Gastrocnemius medialis (tissue), 4 donors: ENCODE results near the gene TMF1. TPM values are rescaled to one million over a fixed set of nuclear protein-coding genes. Genes with fewer than 3 reads are reported as not detected.

Experiments used
- ATAC-seq, 2 donors: fragments of 150-250 bp; one replicate each; pipeline ENCODE4 v1.9.1; 2016
- DNase-seq, 2 donors: peaks; one replicate each; pipeline ENCODE4 v3.0.0-alpha.2; 2019
- H3K27ac ChIP-seq, 4 donors: fragments of 200-600 bp; sonication (generic); 1 replicate in 1 of 4; 2 replicates in 3 of 4; pipeline ENCODE4 v1.5.1; 2016 to 2018; ENCODE audit warnings: mild to moderate bottlenecking in 2 of 4, moderate library complexity in 1 of 4
- H3K27me3 ChIP-seq, 3 donors: fragments of 200-600 bp; sonication (generic) in 2 of 3; 1 replicate in 1 of 3; 2 replicates in 2 of 3; pipeline versions ENCODE4 v1.5.1 to v1.6.0; 2016 to 2019; ENCODE audit warnings: mild to moderate bottlenecking in 1 of 3, moderate library complexity in 1 of 3
- H3K36me3 ChIP-seq, 2 donors: fragments of 200-600 bp; sonication (generic) in 1 of 2; one replicate each; pipeline ENCODE4 v1.5.1; 2017 to 2018
- H3K4me1 ChIP-seq, 2 donors: fragments of 200-600 bp; sonication (generic) in 1 of 2; one replicate each; pipeline ENCODE4 v1.5.1; 2016 to 2017; ENCODE audit warnings: mild to moderate bottlenecking in 2 of 2
- H3K4me3 ChIP-seq, 4 donors: fragments of 200-600 bp; sonication (generic) in 3 of 4; 1 replicate in 1 of 4; 2 replicates in 3 of 4; pipeline ENCODE4 v1.5.1; 2016 to 2019; ENCODE audit warnings: mild to moderate bottlenecking in 2 of 4
- H3K9me3 ChIP-seq, 3 donors: fragments of 200-600 bp; sonication (generic) in 2 of 3; 1 replicate in 1 of 3; 2 replicates in 2 of 3; pipeline ENCODE4 v1.5.1; 2016 to 2019
- CTCF ChIP-seq, 5 experiments: fragments of 450-650 bp in 3 of 5; fragments of 200-600 bp in 2 of 5; sonication (generic) in 2 of 5; IDR thresholded peaks in 4 of 5; conservative IDR thresholded peaks in 1 of 5; 1 replicate in 4 of 5; 2 replicates in 1 of 5; pipeline ENCODE4 v1.5.1; 2016 to 2019; ENCODE audit warnings: antibody characterized with exemption in 5 of 5, mild to moderate bottlenecking in 3 of 5, moderate library complexity in 3 of 5
- POLR2A ChIP-seq, 2 donors: fragments of 450-650 bp; IDR thresholded peaks; one replicate each; pipeline ENCODE4 v1.6.1; 2017; ENCODE audit warnings: antibody characterized with exemption in 2 of 2, mild to moderate bottlenecking in 2 of 2, moderate library complexity in 2 of 2
- in situ Hi-C, 4 donors: fragments of 200-750 bp; cut with MboI; loops; one replicate each; pipeline versions ENCODE4 v1.15.0 to v1.8.0; 2017; ENCODE audit warnings: low sequenced_read_pairs in 4 of 4
- intact Hi-C: fragments of 100-400 bp; cut with DNase I; formaldehyde crosslinking; loops from one replicate; pipeline ENCODE4 v1.15.1; 2023; ENCODE audit warnings: low total_unique reads
- total RNA-seq, 4 donors: library from RNA; depleted of rRNA; stranded (reverse); fragments of >200 nt; gene quantifications; one replicate each; pipeline versions ENCODE4 v1.1.0 to v1.2.3, GENCODE V29; 2016

The TMF1 gene
- total RNA-seq, 4 donors from 2014 or later: 27.0 to 49.6 (median 33.5) TPM

GRCh38 chr3:68987322-68987721 lies 64.8 kb downstream of the TMF1 start:
- no peak for ATAC-seq

GRCh38 chr3:68986496-68987208 lies 65.5 kb downstream of the TMF1 start:
- Histone ChIP-seq H3K36me3 (peaks cover 0 to 78% of the 10 kb centered on the region in 2 donors), H3K9me3 (no peaks in the 10 kb centered on the region), H3K4me1 (no peaks in the 10 kb centered on the region), H3K4me3 (no peak overlapping the region), H3K27me3 (no peaks in the 10 kb centered on the region), H3K27ac (no peak overlapping the region)
- ATAC-seq (no peak), DNase-seq (no peak)
- in situ Hi-C loops (no loop called here), intact Hi-C loops (no loop called here)
- TF ChIP-seq CTCF (IDR thresholded peaks at IDR 0.05 in 4 of 5, conservative IDR thresholded peaks at IDR 0.05 in 1 of 5): no peak
- no peak for TF ChIP-seq POLR2A (IDR thresholded peaks at IDR 0.05)

More at GRCh38 chr3:68987322-68987721, 64.8 kb downstream of the TMF1 start:
- DNase-seq: no peak
- Histone ChIP-seq H3K27me3 (no peaks in the 10 kb centered on the region), H3K4me3 (no peak overlapping the region), H3K36me3 (peaks cover 0 to 72% of the 10 kb centered on the region in 2 donors), H3K9me3 (no peaks in the 10 kb centered on the region), H3K27ac (no peak overlapping the region), H3K4me1 (no peaks in the 10 kb centered on the region)
- in situ Hi-C loops: no loop called here
- TF ChIP-seq POLR2A (IDR thresholded peaks at IDR 0.05): no peak
- intact Hi-C loops: no loop called here

- Histone ChIP-seq H3K4me1 (no peaks in the 10 kb centered on the region), H3K36me3 (peaks cover 0 to 87% of the 10 kb centered on the region in 2 donors), H3K4me3 (no peak overlapping the region), H3K27me3 (no peaks in the 10 kb centered on the region), H3K27ac (no peak overlapping the region), H3K9me3 (no peaks in the 10 kb centered on the region)
- intact Hi-C loops: no loop called here
- no peak for TF ChIP-seq POLR2A (IDR thresholded peaks at IDR 0.05)
- no peak for TF ChIP-seq CTCF (IDR thresholded peaks at IDR 0.05 in 4 of 5, conservative IDR thresholded peaks at IDR 0.05 in 1 of 5)
- DNase-seq: no peak
- no peak for ATAC-seq
- in situ Hi-C loops: no loop called here
Measured at GRCh38 chr3:68985146-68985790, 66.9 kb downstream of the TMF1 start.

- no peak overlapping the region for H3K27ac ChIP-seq
- TF ChIP-seq POLR2A (IDR thresholded peaks at IDR 0.05): no peak
- TF ChIP-seq CTCF (IDR thresholded peaks at IDR 0.05 in 4 of 5, conservative IDR thresholded peaks at IDR 0.05 in 1 of 5): no peak
- intact Hi-C loops (no loop called here), in situ Hi-C loops (no loop called here)
- no peaks in the 10 kb centered on the region for H3K27me3 ChIP-seq
- no peak for ATAC-seq
- no peak for DNase-seq
- H3K4me1 ChIP-seq: no peaks in the 10 kb centered on the region
- H3K9me3 ChIP-seq: no peaks in the 10 kb centered on the region
- H3K36me3 ChIP-seq: peaks cover 0 to 97% of the 10 kb centered on the region in 2 donors
- H3K4me3 ChIP-seq: no peak overlapping the region
Measured at GRCh38 chr3:68984011-68984530, 68.1 kb downstream of the TMF1 start.

- no peaks in the 10 kb centered on the region for H3K4me1 ChIP-seq
- DNase-seq: no peak
- in situ Hi-C loops (no loop called here), intact Hi-C loops (no loop called here)
- no peaks in the 10 kb centered on the region for H3K9me3 ChIP-seq
- no peak overlapping the region for H3K4me3 ChIP-seq
- H3K36me3 ChIP-seq: peaks cover 0 to 85% of the 10 kb centered on the region in 2 donors
- no peak overlapping the region for H3K27ac ChIP-seq
- TF ChIP-seq POLR2A (IDR thresholded peaks at IDR 0.05) (no peak), CTCF (IDR thresholded peaks at IDR 0.05 in 4 of 5, conservative IDR thresholded peaks at IDR 0.05 in 1 of 5) (no peak)
- H3K27me3 ChIP-seq: no peaks in the 10 kb centered on the region
- ATAC-seq: no peak
Measured at GRCh38 chr3:68977486-68978167, 74.5 kb downstream of the TMF1 start.
